Stimulated activated naive B cell treated with anti-CD40 and anti-IgM and Interleukin-4, amounts not matched to agents 10 μg/mL and 1 μg/mL and 100 μg/mL, for 72 hours (primary cell): ENCODE results near the gene FADS6.

Experiments used
- ATAC-seq, 2 donors: fragments of 150-1000 bp; cut with Tn5 transposase; replicated peaks; 2 replicates each; pipeline ENCODE4 v1.10.0; 2021; ENCODE audit warnings: moderate library complexity in 1 of 2
- DNase-seq: peaks from one replicate; pipeline ENCODE4 v3.0.0; 2021
- H3K27ac Mint-ChIP-seq: one replicate; pipeline ENCODE4 v1.8.0; 2022; ENCODE audit warnings: mild to moderate bottlenecking, mixed read lengths
- H3K27me3 Mint-ChIP-seq, 2 donors: one replicate each; pipeline ENCODE4 v1.8.0; 2022; ENCODE audit warnings: mixed read lengths in 2 of 2
- H3K36me3 Mint-ChIP-seq, 2 donors: one replicate each; pipeline ENCODE4 v1.8.0; 2022; ENCODE audit warnings: mixed read lengths in 2 of 2, mild to moderate bottlenecking in 1 of 2
- H3K4me1 Mint-ChIP-seq, 2 donors: one replicate each; pipeline ENCODE4 v1.8.0; 2022; ENCODE audit warnings: mixed read lengths in 2 of 2, mild to moderate bottlenecking in 1 of 2
- H3K4me3 Mint-ChIP-seq, 2 donors: one replicate each; pipeline ENCODE4 v1.8.0; 2022; ENCODE audit warnings: mild to moderate bottlenecking in 2 of 2, mixed read lengths in 2 of 2, moderate library complexity in 1 of 2
- H3K9me3 Mint-ChIP-seq, 2 donors: one replicate each; pipeline ENCODE4 v1.8.0; 2022; ENCODE audit warnings: mixed read lengths in 2 of 2, mild to moderate bottlenecking in 1 of 2

The FADS6 gene

GRCh38 chr17:74862919-74863318 lies 30.5 kb downstream of the FADS6 start:
- ATAC-seq (no peak), DNase-seq (no peak)
- H3K27ac Mint-ChIP-seq = no peak overlapping the region
- H3K36me3 Mint-ChIP-seq = peaks cover 5 to 10% of the 10 kb centered on the region in 2 donors
- H3K9me3 Mint-ChIP-seq = no peaks in the 10 kb centered on the region
- peaks cover 40 to 57% of the 10 kb centered on the region in 2 donors for H3K27me3 Mint-ChIP-seq
- peaks cover 23 to 29% of the 10 kb centered on the region in 2 donors for H3K4me1 Mint-ChIP-seq
- no peak overlapping the region for H3K4me3 Mint-ChIP-seq

GRCh38 chr17:74862108-74862901 lies 31.1 kb downstream of the FADS6 start:
- H3K36me3 Mint-ChIP-seq = peaks cover 5 to 10% of the 10 kb centered on the region in 2 donors
- DNase-seq (peak; percentile 51), ATAC-seq (peak; percentile 46 to 67)
- H3K27me3 Mint-ChIP-seq = peaks cover 46 to 64% of the 10 kb centered on the region in 2 donors
- peak overlapping the region; percentile 56 to 61 for H3K4me3 Mint-ChIP-seq
- no peaks in the 10 kb centered on the region for H3K9me3 Mint-ChIP-seq
- H3K27ac Mint-ChIP-seq = peak overlapping the region; percentile 47
- peaks cover 23 to 29% of the 10 kb centered on the region in 2 donors for H3K4me1 Mint-ChIP-seq

- Mint-ChIP-seq H3K27ac (no peak overlapping the region), H3K27me3 (peaks cover 53 to 70% of the 10 kb centered on the region in 2 donors), H3K9me3 (no peaks in the 10 kb centered on the region), H3K4me1 (peaks cover 23 to 34% of the 10 kb centered on the region in 2 donors), H3K4me3 (peak overlapping the region; percentile 56 to 61), H3K36me3 (peaks cover 5 to 9% of the 10 kb centered on the region in 2 donors)
- DNase-seq (no peak), ATAC-seq (peak in 1 of 2 donors; percentile 10)
Observed at GRCh38 chr17:74861662-74862107, 31.7 kb downstream of the FADS6 start.

- no peak overlapping the region for H3K27ac Mint-ChIP-seq
- peak overlapping the region; percentile 71 to 77 for H3K4me3 Mint-ChIP-seq
- H3K4me1 Mint-ChIP-seq = peaks cover 23 to 34% of the 10 kb centered on the region in 2 donors
- no peak for DNase-seq
- no peak for ATAC-seq
- peaks cover 59 to 76% of the 10 kb centered on the region in 2 donors for H3K27me3 Mint-ChIP-seq
- no peaks in the 10 kb centered on the region for H3K9me3 Mint-ChIP-seq
- H3K36me3 Mint-ChIP-seq = peaks cover 5 to 8% of the 10 kb centered on the region in 2 donors
Observed at GRCh38 chr17:74860872-74861661, 32.4 kb downstream of the FADS6 start.

- peaks cover 5 to 8% of the 10 kb centered on the region in 2 donors for H3K36me3 Mint-ChIP-seq
- ATAC-seq (peak; percentile 45 to 53), DNase-seq (peak; percentile 42)
- H3K27me3 Mint-ChIP-seq = peaks cover 66 to 83% of the 10 kb centered on the region in 2 donors
- H3K9me3 Mint-ChIP-seq = no peaks in the 10 kb centered on the region
- H3K4me1 Mint-ChIP-seq = peaks cover 19 to 34% of the 10 kb centered on the region in 2 donors
- H3K27ac Mint-ChIP-seq = peak overlapping the region; percentile 81
- H3K4me3 Mint-ChIP-seq = peak overlapping the region; percentile 75 to 77
Observed at GRCh38 chr17:74860229-74860871, 33.1 kb downstream of the FADS6 start.

- H3K36me3 Mint-ChIP-seq = peaks cover 0 to 2% of the 10 kb centered on the region in 2 donors
- peaks cover 73 to 87% of the 10 kb centered on the region in 2 donors for H3K27me3 Mint-ChIP-seq
- peak within 1 kb of the TSS; percentile 81 for H3K27ac Mint-ChIP-seq
- peaks cover 13 to 28% of the 10 kb centered on the region in 2 donors for H3K4me1 Mint-ChIP-seq
- H3K4me3 Mint-ChIP-seq = peak within 1 kb of the TSS; percentile 75 to 77
- no peaks in the 10 kb centered on the region for H3K9me3 Mint-ChIP-seq
- DNase-seq = no peak
- ATAC-seq = no peak
Observed at GRCh38 chr17:74859459-74860228, 33.8 kb downstream of the FADS6 start, which contains the start of gene GRIN2C. Gene GRIN2C, minus strand, starts transcription at chr17:74859885. Its CDS starts 4,793 bp downstream, at chr17:74855092.

- ATAC-seq = no peak
- Mint-ChIP-seq H3K9me3 (no peaks in the 10 kb centered on the region), H3K27me3 (peaks cover 81 to 93% of the 10 kb centered on the region in 2 donors), H3K27ac (no peak overlapping the region), H3K4me3 (peak overlapping the region; percentile 41 to 47), H3K4me1 (peaks cover 13 to 26% of the 10 kb centered on the region in 2 donors), H3K36me3 (peaks cover 0 to 2% of the 10 kb centered on the region in 2 donors)
- DNase-seq = no peak
Observed at GRCh38 chr17:74858672-74859458, 34.6 kb downstream of the FADS6 start.

- peaks cover 85 to 89% of the 10 kb centered on the region in 2 donors for H3K27me3 Mint-ChIP-seq
- DNase-seq = no peak
- no peak for ATAC-seq
- H3K9me3 Mint-ChIP-seq = no peaks in the 10 kb centered on the region
- H3K4me3 Mint-ChIP-seq = no peak overlapping the region
- no peak overlapping the region for H3K27ac Mint-ChIP-seq
- H3K36me3 Mint-ChIP-seq = peaks cover 0 to 2% of the 10 kb centered on the region in 2 donors
- H3K4me1 Mint-ChIP-seq = peaks cover 13 to 33% of the 10 kb centered on the region in 2 donors
Observed at GRCh38 chr17:74857191-74857590, 36.2 kb downstream of the FADS6 start.

- Mint-ChIP-seq H3K36me3 (peaks cover 0 to 2% of the 10 kb centered on the region in 2 donors), H3K4me3 (no peak overlapping the region), H3K4me1 (peaks cover 9 to 25% of the 10 kb centered on the region in 2 donors), H3K9me3 (no peaks in the 10 kb centered on the region), H3K27ac (no peak overlapping the region), H3K27me3 (peaks cover 83 to 88% of the 10 kb centered on the region in 2 donors)
- ATAC-seq (no peak), DNase-seq (no peak)
Observed at GRCh38 chr17:74856112-74856511, 37.3 kb downstream of the FADS6 start.

- H3K27me3 Mint-ChIP-seq = peaks cover 83 to 88% of the 10 kb centered on the region in 2 donors
- no peak for ATAC-seq
- H3K9me3 Mint-ChIP-seq = no peaks in the 10 kb centered on the region
- peaks cover 4 to 17% of the 10 kb centered on the region in 2 donors for H3K4me1 Mint-ChIP-seq
- DNase-seq = no peak
- no peak overlapping the region for H3K4me3 Mint-ChIP-seq
- peaks cover 0 to 2% of the 10 kb centered on the region in 2 donors for H3K36me3 Mint-ChIP-seq
- H3K27ac Mint-ChIP-seq = no peak overlapping the region
Observed at GRCh38 chr17:74855323-74855722, 38.1 kb downstream of the FADS6 start.

GRCh38 chr17:74854792-74855191 lies 38.6 kb downstream of the FADS6 start:
- Mint-ChIP-seq H3K4me3 (no peak overlapping the region), H3K9me3 (no peaks in the 10 kb centered on the region), H3K4me1 (peaks cover 4 to 13% of the 10 kb centered on the region in 2 donors), H3K27me3 (peaks cover 83 to 88% of the 10 kb centered on the region in 2 donors), H3K36me3 (peaks cover 0 to 2% of the 10 kb centered on the region in 2 donors), H3K27ac (no peak overlapping the region)
- DNase-seq = no peak
- ATAC-seq = no peak

GRCh38 chr17:74853669-74854068 lies 39.8 kb downstream of the FADS6 start:
- no peaks in the 10 kb centered on the region for H3K9me3 Mint-ChIP-seq
- no peak overlapping the region for H3K27ac Mint-ChIP-seq
- H3K27me3 Mint-ChIP-seq = peaks cover 85 to 90% of the 10 kb centered on the region in 2 donors
- DNase-seq = no peak
- peaks cover 0 to under 1% of the 10 kb centered on the region in 2 donors for H3K36me3 Mint-ChIP-seq
- H3K4me1 Mint-ChIP-seq = peaks cover 4 to 13% of the 10 kb centered on the region in 2 donors
- ATAC-seq = no peak
- H3K4me3 Mint-ChIP-seq = no peak overlapping the region

- H3K36me3 Mint-ChIP-seq = peaks cover 0 to 4% of the 10 kb centered on the region in 2 donors
- ATAC-seq = no peak
- peak overlapping the region in 1 of 2 donors; percentile 71 for H3K4me3 Mint-ChIP-seq
- peaks cover 4 to 13% of the 10 kb centered on the region in 2 donors for H3K4me1 Mint-ChIP-seq
- no peak overlapping the region for H3K27ac Mint-ChIP-seq
- H3K27me3 Mint-ChIP-seq = peaks cover 85 to 90% of the 10 kb centered on the region in 2 donors
- no peak for DNase-seq
- no peaks in the 10 kb centered on the region for H3K9me3 Mint-ChIP-seq
Observed at GRCh38 chr17:74853048-74853397, 40.4 kb downstream of the FADS6 start.
